Trophoblast cell (in vitro differentiated cells and primary cell): ENCODE measurements around the gene MTHFD2.
A peak's percentile ranks its signal among the peaks of the same experiment; 100 is the strongest.

Source experiments
- DNase-seq, 2 donors: peaks; one replicate each; pipeline ENCODE4 v3.0.0-alpha.2; 2016
- H2AFZ ChIP-seq: 2 replicates; pipeline ENCODE4 v1.6.1; 2013; ENCODE audit warnings: low read length, moderate library complexity, mild to moderate bottlenecking; ENCODE audit not compliant: insufficient read depth, poor library complexity
- H2AK5ac ChIP-seq: 2 replicates; pipeline ENCODE4 v1.6.1; 2013; ENCODE audit warnings: mild to moderate bottlenecking, low read length
- H2BK120ac ChIP-seq: 2 replicates; pipeline ENCODE4 v1.6.1; 2013; ENCODE audit warnings: low read length, mild to moderate bottlenecking, moderate library complexity; ENCODE audit not compliant: insufficient read depth, poor library complexity
- H2BK12ac ChIP-seq: 2 replicates; pipeline ENCODE4 v1.6.1; 2013; ENCODE audit warnings: mild to moderate bottlenecking, low read length, moderate library complexity
- H2BK5ac ChIP-seq: 2 replicates; pipeline ENCODE4 v1.6.1; 2013; ENCODE audit warnings: low read length, low read depth, moderate library complexity, mild to moderate bottlenecking; ENCODE audit not compliant: poor library complexity
- H3K14ac ChIP-seq: 2 replicates; pipeline ENCODE4 v1.6.1; 2013; ENCODE audit warnings: mild to moderate bottlenecking, low read length
- H3K18ac ChIP-seq: 2 replicates; pipeline ENCODE4 v1.6.1; 2013; ENCODE audit warnings: mild to moderate bottlenecking, low read length
- H3K23ac ChIP-seq: 2 replicates; pipeline ENCODE4 v1.6.1; 2013; ENCODE audit warnings: low read length
- H3K27ac ChIP-seq: 2 replicates; pipeline ENCODE4 v1.5.1; 2013; ENCODE audit warnings: low read depth, mild to moderate bottlenecking, inconsistent platforms, low read length, moderate library complexity
- H3K27me3 ChIP-seq: 2 replicates; pipeline ENCODE4 v1.6.1; 2013; ENCODE audit warnings: inconsistent platforms, mild to moderate bottlenecking, low read length, moderate library complexity; ENCODE audit not compliant: insufficient read depth
- H3K36me3 ChIP-seq, 2 experiments: 1 replicate in 1 of 2; 2 replicates in 1 of 2; pipeline ENCODE4 v1.6.1; 2013; ENCODE audit warnings: low read length in 2 of 2, mild to moderate bottlenecking in 2 of 2, moderate library complexity in 1 of 2; ENCODE audit not compliant: insufficient read depth in 2 of 2, control insufficient read depth in 1 of 2
- H3K4ac ChIP-seq: 2 replicates; pipeline ENCODE4 v1.6.1; 2013; ENCODE audit warnings: low read depth, mild to moderate bottlenecking, low read length, moderate library complexity
- H3K4me1 ChIP-seq, 2 experiments: 1 replicate in 1 of 2; 2 replicates in 1 of 2; pipeline ENCODE4 v1.6.1; 2013; ENCODE audit warnings: low read length in 2 of 2, mild to moderate bottlenecking in 2 of 2, moderate library complexity in 1 of 2; ENCODE audit not compliant: insufficient read depth in 2 of 2, control insufficient read depth in 1 of 2
- H3K4me2 ChIP-seq: 2 replicates; pipeline ENCODE4 v1.6.1; 2013; ENCODE audit warnings: inconsistent platforms, mild to moderate bottlenecking, low read length, moderate library complexity
- H3K4me3 ChIP-seq: 2 replicates; pipeline ENCODE4 v1.5.1; 2013; ENCODE audit warnings: mild to moderate bottlenecking, low read depth, low read length, inconsistent platforms
- H3K79me1 ChIP-seq: one replicate; pipeline ENCODE4 v1.6.1; 2013; ENCODE audit warnings: low read length
- H3K79me2 ChIP-seq: 2 replicates; pipeline ENCODE4 v1.6.1; 2013; ENCODE audit warnings: low read length, mild to moderate bottlenecking; ENCODE audit not compliant: control insufficient read depth, insufficient read depth, poor library complexity
- H3K9ac ChIP-seq: 2 replicates; pipeline ENCODE4 v1.6.1; 2013; ENCODE audit warnings: mild to moderate bottlenecking, low read length
- H3K9me3 ChIP-seq: 2 replicates; pipeline ENCODE4 v1.6.1; 2013; ENCODE audit warnings: low read depth, mild to moderate bottlenecking, control low read depth, inconsistent platforms, low read length; ENCODE audit not compliant: insufficient read depth
- H4K12ac ChIP-seq: 2 replicates; pipeline ENCODE4 v1.6.1; 2013; ENCODE audit warnings: low read depth, mild to moderate bottlenecking, low read length, moderate library complexity
- H4K8ac ChIP-seq: 2 replicates; pipeline ENCODE4 v1.6.1; 2013; ENCODE audit warnings: low read depth, mild to moderate bottlenecking, low read length, moderate library complexity
- H4K91ac ChIP-seq: one replicate; pipeline ENCODE4 v1.6.1; 2013; ENCODE audit warnings: low read depth, mild to moderate bottlenecking, low read length, moderate library complexity
- WGBS: extraction: QIAGEN DNeasy Blood & Tissue Kit; methylation state at CpG from one replicate; pipeline ENCODE4 v1.1.7; 2013; ENCODE audit warnings: missing lambda C conversion rate; ENCODE audit not compliant: insufficient read length, insufficient coverage; ENCODE audit errors: extremely low coverage; 5-methylcytosine and 5-hydroxymethylcytosine counted together

The MTHFD2 gene

GRCh38 chr2:74174909-74175308 lies 23.5 kb upstream of the MTHFD2 start:
- H3K23ac ChIP-seq, result no peak overlapping the region
- no peak overlapping the region for H3K14ac ChIP-seq
- no peak overlapping the region for H3K4me2 ChIP-seq
- no peak overlapping the region for H4K8ac ChIP-seq
- no peak overlapping the region for H2AK5ac ChIP-seq
- no peaks in the 10 kb centered on the region for H3K9me3 ChIP-seq
- no peak for DNase-seq
- H2AFZ ChIP-seq, result no peak overlapping the region
- peaks cover 14% of the 10 kb centered on the region for H3K79me2 ChIP-seq
- H3K27ac ChIP-seq, result no peak overlapping the region
- peaks cover 3 to 4% of the 10 kb centered on the region in 2 experiments for H3K4me1 ChIP-seq
- no peaks in the 10 kb centered on the region for H3K27me3 ChIP-seq
- H3K18ac ChIP-seq, result no peak overlapping the region
- H3K4ac ChIP-seq, result peak overlapping the region; percentile 50
- peaks cover 7% of the 10 kb centered on the region for H3K79me1 ChIP-seq
- H4K12ac ChIP-seq, result no peak overlapping the region
- H3K36me3 ChIP-seq, result peaks cover 15 to 17% of the 10 kb centered on the region in 2 experiments
- no peak overlapping the region for H2BK120ac ChIP-seq
- H2BK5ac ChIP-seq, result no peak overlapping the region
- H3K9ac ChIP-seq, result no peak overlapping the region
- H2BK12ac ChIP-seq, result no peak overlapping the region
- H3K4me3 ChIP-seq, result no peak overlapping the region
- no peak overlapping the region for H4K91ac ChIP-seq
- WGBS, result no CpG with 5 or more reads among the region's 1 CpG

DNA sequence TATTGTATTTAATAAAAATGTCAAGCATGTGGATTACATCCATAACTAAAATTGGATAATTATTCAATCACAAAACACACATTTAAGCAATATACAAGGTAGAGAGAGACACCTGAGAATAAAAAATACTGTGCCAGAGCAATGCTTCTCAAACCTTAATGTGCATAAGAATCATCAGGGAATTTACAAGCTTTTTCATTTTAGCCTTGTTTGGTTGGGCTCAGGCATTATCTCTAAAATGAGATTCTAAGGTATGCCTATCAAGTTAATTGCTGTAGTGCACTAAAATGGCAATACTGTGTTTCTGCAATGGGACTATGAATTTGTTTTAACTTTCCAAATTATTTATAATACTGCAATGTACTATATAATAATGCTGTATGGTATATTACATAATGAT lies 20.7 kb upstream of the MTHFD2 start:
- no peak overlapping the region for H2BK12ac ChIP-seq

DNA sequence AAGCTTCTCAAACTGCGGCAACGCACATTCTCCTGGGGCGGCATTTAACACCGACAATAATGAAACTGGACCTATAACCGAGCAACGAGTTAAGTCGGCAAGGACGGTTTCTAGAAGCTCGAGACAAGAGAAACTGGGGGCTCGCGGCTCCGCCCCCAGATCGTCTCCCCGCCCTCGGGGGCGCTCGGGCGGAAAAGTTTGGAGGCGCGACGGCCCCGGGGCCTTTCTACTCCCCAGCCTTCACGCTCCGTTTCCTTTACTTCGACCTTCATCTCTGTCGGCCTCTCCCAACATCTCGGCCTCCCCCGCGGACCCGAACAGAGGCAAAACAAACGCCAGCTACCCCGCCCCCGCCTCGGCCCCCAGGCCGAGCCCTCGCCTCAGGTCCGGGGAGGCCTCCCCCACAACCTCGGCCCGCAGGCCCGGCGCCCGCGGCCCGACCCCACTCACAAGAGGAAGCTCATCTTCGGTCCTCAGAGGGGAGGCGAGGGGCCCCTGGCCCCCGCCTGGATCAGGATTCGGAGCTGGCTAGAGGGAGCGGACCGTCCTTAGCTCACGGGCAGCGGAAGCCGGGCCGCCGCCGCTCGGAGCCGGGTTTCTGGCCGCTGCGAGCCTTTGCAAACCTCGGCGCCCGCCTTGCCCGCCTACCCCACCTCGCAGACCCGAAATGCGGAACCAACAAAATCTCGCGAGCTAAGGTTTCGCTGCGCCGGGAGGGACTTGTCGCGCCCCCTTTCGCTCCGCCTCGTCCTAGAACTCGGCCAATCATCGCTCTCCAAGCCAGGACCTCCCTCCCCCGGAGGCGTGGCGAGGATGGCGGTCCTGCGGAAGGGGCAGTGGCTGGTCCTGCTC lies 20.0 kb upstream of the MTHFD2 start, which contains the start of gene MOB1A:
Gene MOB1A (minus strand): TSS at position 669 of the 852 bp plus-strand sequence. CDS start 205 bp downstream, at position 464.
- H3K79me1 ChIP-seq, result peaks cover 7% of the 10 kb centered on the region
- H3K4me3 ChIP-seq, result peak within 1 kb of the TSS; percentile 92
- peak; percentile 99 to 100 for DNase-seq

More for the DNA sequence above, 20.7 kb upstream of the MTHFD2 start:
- Histone ChIP-seq H4K91ac (no peak overlapping the region), H3K4me2 (peak overlapping the region; percentile 59), H3K36me3 (peaks cover 0 to 5% of the 10 kb centered on the region in 2 experiments), H3K14ac (no peak overlapping the region), H3K9me3 (no peaks in the 10 kb centered on the region), H3K23ac (no peak overlapping the region), H3K9ac (no peak overlapping the region), H4K8ac (no peak overlapping the region), H3K27ac (no peak overlapping the region), H3K27me3 (no peaks in the 10 kb centered on the region), H3K4me3 (peak overlapping the region; percentile 92), H3K18ac (no peak overlapping the region), H2AFZ (no peak overlapping the region), H3K4me1 (peaks cover 3 to 4% of the 10 kb centered on the region in 2 experiments), H4K12ac (no peak overlapping the region), H3K4ac (no peak overlapping the region), H2AK5ac (no peak overlapping the region), H3K79me2 (peaks cover 14% of the 10 kb centered on the region), H2BK120ac (no peak overlapping the region), H2BK5ac (no peak overlapping the region), H3K79me1 (peaks cover 7% of the 10 kb centered on the region)
- no peak for DNase-seq

GRCh38 chr2:74179063-74179865 lies 19.2 kb upstream of the MTHFD2 start:
- H3K36me3 ChIP-seq, result peaks cover 0 to 5% of the 10 kb centered on the region in 2 experiments
- no peak overlapping the region for H4K12ac ChIP-seq
- H3K79me1 ChIP-seq, result peaks cover 7% of the 10 kb centered on the region
- no peak overlapping the region for H3K9ac ChIP-seq
- no peak overlapping the region for H2AFZ ChIP-seq
- H3K4ac ChIP-seq, result no peak overlapping the region
- peaks cover 12% of the 10 kb centered on the region for H3K79me2 ChIP-seq
- no peak overlapping the region for H3K4me3 ChIP-seq
- peak overlapping the region; percentile 71 for H4K8ac ChIP-seq
- H3K14ac ChIP-seq, result no peak overlapping the region
- no peak overlapping the region for H3K27ac ChIP-seq
- DNase-seq, result peak; percentile 58 to 69
- no peak overlapping the region for H4K91ac ChIP-seq
- H2BK12ac ChIP-seq, result no peak overlapping the region
- no peak overlapping the region for H3K18ac ChIP-seq
- H3K27me3 ChIP-seq, result no peaks in the 10 kb centered on the region
- H3K9me3 ChIP-seq, result no peaks in the 10 kb centered on the region
- peaks cover 3 to 4% of the 10 kb centered on the region in 2 experiments for H3K4me1 ChIP-seq
- H2AK5ac ChIP-seq, result no peak overlapping the region
- H2BK5ac ChIP-seq, result no peak overlapping the region
- peak overlapping the region; percentile 18 for H2BK120ac ChIP-seq
- no CpG with 5 or more reads among the region's 25 CpGs for WGBS
- peak overlapping the region; percentile 43 for H3K4me2 ChIP-seq
- no peak overlapping the region for H3K23ac ChIP-seq

More for the DNA sequence above, 20.0 kb upstream of the MTHFD2 start, which contains the start of gene MOB1A:
- no peak within 1 kb of the TSS for H3K23ac ChIP-seq
- peak within 1 kb of the TSS; percentile 86 for H4K8ac ChIP-seq
- H3K4me2 ChIP-seq, result peak within 1 kb of the TSS; percentile 59
- H4K12ac ChIP-seq, result peak within 1 kb of the TSS; percentile 95
- peak within 1 kb of the TSS; percentile 80 for H3K4ac ChIP-seq
- peak within 1 kb of the TSS; percentile 37 for H2AK5ac ChIP-seq
- H3K9me3 ChIP-seq, result no peaks in the 10 kb centered on the region
- peaks cover 14% of the 10 kb centered on the region for H3K79me2 ChIP-seq
- peak within 1 kb of the TSS; percentile 74 for H3K18ac ChIP-seq
- no peaks in the 10 kb centered on the region for H3K27me3 ChIP-seq
- peak within 1 kb of the TSS; percentile 75 for H4K91ac ChIP-seq
- H3K36me3 ChIP-seq, result peaks cover 0 to 5% of the 10 kb centered on the region in 2 experiments
- H2BK12ac ChIP-seq, result no peak within 1 kb of the TSS
- H3K4me1 ChIP-seq, result peaks cover 3 to 4% of the 10 kb centered on the region in 2 experiments
- peak within 1 kb of the TSS; percentile 75 for H3K14ac ChIP-seq
- peak within 1 kb of the TSS; percentile 85 for H2BK5ac ChIP-seq
- peak within 1 kb of the TSS; percentile 78 for H2AFZ ChIP-seq
- no CpG with 5 or more reads among the region's 84 CpGs for WGBS
- peak within 1 kb of the TSS; percentile 95 for H3K27ac ChIP-seq
- H3K9ac ChIP-seq, result peak within 1 kb of the TSS; percentile 98
- peak within 1 kb of the TSS; percentile 75 for H2BK120ac ChIP-seq
